MCF 10A (cell line): ENCODE data around the gene TMEM231. TPM values are rescaled to one million over a fixed set of nuclear protein-coding genes. Genes with fewer than 3 reads are reported as not detected.
"Not testable (repeated sequence)": the region's sequence is repeated elsewhere in the genome, so short reads cannot be mapped to it uniquely, and the experiment has no call there.

ENCODE experiments used
- BruUV-seq: library from RNA; stranded (reverse); fragments of 400-500 nt; replicated peaks from 2 replicates; lab custom pipeline; 2021; lab: Mats Ljungman, UMichigan
- CTCF ChIA-PET: fragments of 300-600 bp; sonication (Branson Sonifier 250); formaldehyde crosslinking; extraction: SDS; loops from one replicate; lab custom pipeline; 2021; ENCODE audit warnings: antibody characterized with exemption, inconsistent platforms; lab: Yijun Ruan, JAX
- POLR2A ChIA-PET: fragments of 300-600, 350-650 bp; sonication (Branson Sonifier 250); formaldehyde crosslinking; extraction: SDS; loops from one replicate; lab custom pipeline; 2020; ENCODE audit warnings: antibody characterized with exemption, inconsistent platforms; lab: Yijun Ruan, JAX
- DNase-seq: peaks from one replicate; pipeline ENCODE4 v3.0.0-alpha.2; 2018; ENCODE audit not compliant: unreplicated experiment
- H3K27ac Mint-ChIP-seq: one replicate; pipeline ENCODE4 v1.8.0; 2022; ENCODE audit warnings: mild to moderate bottlenecking, low read depth, mixed read lengths; ENCODE audit not compliant: unreplicated experiment
- H3K27me3 Mint-ChIP-seq: one replicate; pipeline ENCODE4 v1.8.0; 2022; ENCODE audit warnings: mixed read lengths; ENCODE audit not compliant: insufficient read depth, unreplicated experiment
- H3K36me3 Mint-ChIP-seq: one replicate; pipeline ENCODE4 v1.8.0; 2022; ENCODE audit warnings: mild to moderate bottlenecking, moderate library complexity, mixed read lengths; ENCODE audit not compliant: insufficient read depth, unreplicated experiment
- H3K4me1 Mint-ChIP-seq: one replicate; pipeline ENCODE4 v1.8.0; 2022; ENCODE audit warnings: mixed read lengths; ENCODE audit not compliant: insufficient read depth, unreplicated experiment
- H3K4me3 Mint-ChIP-seq: one replicate; pipeline ENCODE4 v1.8.0; 2022; ENCODE audit warnings: mild to moderate bottlenecking, moderate library complexity, mixed read lengths; ENCODE audit not compliant: unreplicated experiment
- H3K9me3 Mint-ChIP-seq: one replicate; pipeline ENCODE4 v1.8.0; 2022; ENCODE audit warnings: mixed read lengths; ENCODE audit not compliant: unreplicated experiment
- CTCF ChIP-seq: fragments of 200-600 bp; IDR thresholded peaks from one replicate; pipeline ENCODE4 v1.8.0; 2022; ENCODE audit warnings: antibody characterized with exemption, mild to moderate bottlenecking; ENCODE audit not compliant: unreplicated experiment
- intact Hi-C: fragments of 100-400 bp; cut with micrococcal nuclease; formaldehyde crosslinking; loops from 2 replicates; pipeline ENCODE4 v1.14.1; 2022
- total RNA-seq: library from RNA; stranded (reverse); gene quantifications from 2 replicates; pipeline ENCODE4 v1.2.3, GENCODE V29; 2022

TMEM231 gene
- total RNA-seq, 1 experiment from 2014 or later, result 21.1 TPM

- Mint-ChIP-seq H3K4me1 (peaks cover 6% of the 10 kb centered on the region), H3K4me3 (peak overlapping the region; percentile 85), H3K9me3 (no peaks in the 10 kb centered on the region), H3K27ac (peak overlapping the region; percentile 91), H3K27me3 (no peaks in the 10 kb centered on the region), H3K36me3 (no peaks in the 10 kb centered on the region)
- no peak for TF ChIP-seq CTCF
- TSS peak; percentile 47 for BruUV-seq
- intact Hi-C loops, result loop anchor here (1.0 to 2.0 kb wide), 2 partner anchors 49 to 90 kb away; partner anchors contain the start of gene TMEM170A
- POLR2A ChIA-PET, result interaction anchor here (0.6 to 6.2 kb wide), 22 partner anchors 9 to 570 kb away, joined by 3 to 116 read pairs (median 5); partner anchors contain the start of genes ADAT1, CFDP1, GABARAPL2 and KARS1
- CTCF ChIA-PET, result interaction anchor here (0.6 to 1.6 kb wide), 6 partner anchors 12 to 1592 kb away, joined by 3 to 7 read pairs (median 4); partner anchors contain the start of gene ADAT1
- peak; percentile 95 for DNase-seq
These were observed 792 bp downstream of the TMEM231 start for GRCh38 chr16:75555213-75555706.

- H3K4me3 Mint-ChIP-seq, result no peak overlapping the region
- H3K4me1 Mint-ChIP-seq, result peaks cover 6% of the 10 kb centered on the region
- no peaks in the 10 kb centered on the region for H3K36me3 Mint-ChIP-seq
- ChIA-PET POLR2A (interaction anchor here (0.6 to 6.2 kb wide), 6 partner anchors 10 to 248 kb away, joined by 3 to 116 read pairs (median 4); partner anchors contain the start of genes GABARAPL2, KARS1 and TERF2IP), CTCF (interaction anchor here (0.5 to 2.3 kb wide), 5 partner anchors 31 to 88 kb away, joined by 3 to 11 read pairs (median 6); no protein-coding TSS in a partner anchor)
- H3K9me3 Mint-ChIP-seq, result no peaks in the 10 kb centered on the region
- intact Hi-C loops, result no loop called here
- H3K27me3 Mint-ChIP-seq, result no peaks in the 10 kb centered on the region
- BruUV-seq, result no TSS peak
- DNase-seq, result no peak
- no peak for TF ChIP-seq CTCF
- H3K27ac Mint-ChIP-seq, result no peak overlapping the region
These were observed 3.1 kb downstream of the TMEM231 start for GRCh38 chr16:75552951-75553350.

- DNase-seq, result peak; percentile 82
- peak; percentile 47 for TF ChIP-seq CTCF
- Mint-ChIP-seq H3K4me3 (peak overlapping the region; percentile 43), H3K4me1 (no peaks in the 10 kb centered on the region), H3K9me3 (no peaks in the 10 kb centered on the region), H3K27ac (no peak overlapping the region), H3K36me3 (peaks cover 10% of the 10 kb centered on the region), H3K27me3 (no peaks in the 10 kb centered on the region)
- intact Hi-C loops, result loop anchor here (1.0 to 2.0 kb wide), 2 partner anchors 33 to 79 kb away; no protein-coding TSS in a partner anchor
- BruUV-seq, result no TSS peak
- ChIA-PET POLR2A (interaction anchor here (0.6 to 1.6 kb wide), 8 partner anchors 28 to 279 kb away, joined by 3 to 5 read pairs (median 4); partner anchors contain the start of genes KARS1 and TERF2IP), CTCF (interaction anchor here (0.5 to 3.3 kb wide), 22 partner anchors 9 to 148 kb away, joined by 3 to 21 read pairs (median 4); no protein-coding TSS in a partner anchor)
These were observed 5.8 kb downstream of the TMEM231 start for GRCh38 chr16:75550211-75550662.

- H3K36me3 Mint-ChIP-seq, result peaks cover 22% of the 10 kb centered on the region
- CTCF ChIA-PET, result interaction anchor here (2.4 kb wide), 1 partner anchor 31 kb away, joined by 17 read pairs; no protein-coding TSS in a partner anchor
- H3K27me3 Mint-ChIP-seq, DNase-seq, intact Hi-C loops, BruUV-seq, H3K4me3 Mint-ChIP-seq, POLR2A ChIA-PET, H3K9me3 Mint-ChIP-seq, H3K27ac Mint-ChIP-seq, H3K4me1 Mint-ChIP-seq: not testable (repeated sequence)
These were observed 7.6 kb downstream of the TMEM231 start for GRCh38 chr16:75548456-75548855.
